ENCODE measurements around the gene SMURF2. TPM values are rescaled to one million over a fixed set of nuclear protein-coding genes. Genes with fewer than 3 reads are reported as not detected.

Gene SMURF2
- polyA plus RNA-seq, 1 of the 3 experiments (the other 2 are of a cell fraction): 36.6 TPM

- ChIA-PET POLR2A (no interaction called here), CTCF (interaction anchor here (0.8 to 1.7 kb wide), 5 partner anchors 9 to 332 kb away, joined by 3 to 9 read pairs (median 3); no protein-coding TSS in a partner anchor)
- Histone ChIP-seq H3K9me2 (no peaks in the 10 kb centered on the region), H3K9ac (no peak overlapping the region), H4K20me1 (ENCODE audit: insufficient read depth) (peaks cover 98% of the 10 kb centered on the region), H3K27me3 (ENCODE audit: insufficient read depth) (no peaks in the 10 kb centered on the region), H3K27ac (ENCODE audit: low read depth in 2 of 2, low read length in 1 of 2) (peak overlapping the region in 1 of 2 experiments; percentile 95; a peak in 2 of 4 replicates), H3K4me3 (ENCODE audit: low read depth in 2 of 2, low read length in 1 of 2) (no peak overlapping the region), H3K4me2 (no peak overlapping the region), H3K4me1 (ENCODE audit: control insufficient read depth in 1 of 2, insufficient read depth in 2 of 2, low read depth in 1 of 2, low read length in 1 of 2) (peaks cover 4 to 15% of the 10 kb centered on the region in 2 experiments; a peak in 2 of 4 replicates), H3K79me2 (ENCODE audit: insufficient read depth) (peaks cover 98% of the 10 kb centered on the region), H3K36me3 (replicated peaks in 1 of 2; ENCODE audit: control insufficient read depth in 1 of 2, insufficient read depth in 2 of 2, low read length in 1 of 2) (peaks cover 0 to 63% of the 10 kb centered on the region in 2 experiments), H3F3A (replicated peaks; ENCODE audit: insufficient read depth) (peaks cover 99% of the 10 kb centered on the region), H3K9me3 (no peaks in the 10 kb centered on the region), H2AFZ (ENCODE audit: low read depth) (no peak overlapping the region)
- WGBS (ENCODE audit: low lambda C conversion rate): 89% methylated on average over 2 of the region's 2 CpGs
- no peak for DNase-seq
- TF ChIP-seq NRF1 (IDR thresholded peaks at IDR 0.05; ENCODE audit: low read depth, low read length): no peak
- no peak for TF ChIP-seq MXI1 (IDR thresholded peaks at IDR 0.05; ENCODE audit: low read depth, low read length)
- TF ChIP-seq POLR2AphosphoS5 (IDR thresholded peaks at IDR 0.05; ENCODE audit: low read depth, low read length): no peak
- TF ChIP-seq RCOR1 (IDR thresholded peaks at IDR 0.05; ENCODE audit: low read length): no peak
- no peak for TF ChIP-seq RAD21 (IDR thresholded peaks at IDR 0.05; ENCODE audit: low read length)
- no peak for TF ChIP-seq SMC3 (IDR thresholded peaks at IDR 0.05; ENCODE audit: low read depth, low read length)
- TF ChIP-seq ZBTB33 (IDR thresholded peaks at IDR 0.05; ENCODE audit: borderline replicate concordance, low read depth): no peak
- no peak for TF ChIP-seq RFX5 (IDR thresholded peaks at IDR 0.05; ENCODE audit: low read length)
- TF ChIP-seq TCF12 (IDR thresholded peaks at IDR 0.05): no peak
- no peak for TF ChIP-seq JUND (IDR thresholded peaks at IDR 0.05)
- no peak for TF ChIP-seq REST (IDR thresholded peaks at IDR 0.05; ENCODE audit: low read depth, low read length)
- TF ChIP-seq YY1 (IDR thresholded peaks at IDR 0.05; ENCODE audit: low read depth): no peak
- no peak for TF ChIP-seq TEAD4 (IDR thresholded peaks at IDR 0.05; ENCODE audit: borderline replicate concordance, insufficient read depth)
- TF ChIP-seq FOXM1 (IDR thresholded peaks at IDR 0.05; ENCODE audit: low read depth): no peak
- TF ChIP-seq FOXJ3 (CRISPR knock-in tag; IDR thresholded peaks at IDR 0.05): no peak
- no peak for TF ChIP-seq PBX3 (IDR thresholded peaks at IDR 0.05)
- no peak for TF ChIP-seq USF1 (IDR thresholded peaks at IDR 0.05; ENCODE audit: borderline replicate concordance, low read depth)
- TF ChIP-seq CHD2 (IDR thresholded peaks at IDR 0.05; ENCODE audit: low read length, partially characterized antibody): no peak
- TF ChIP-seq EZH2phosphoT487 (IDR thresholded peaks at IDR 0.05; ENCODE audit: borderline replicate concordance, low read depth): no peak
Observed at GRCh38 chr17:64638552-64639203, 23.4 kb downstream of the SMURF2 start.
